H4 (cell line): Measurements from ENCODE around the gene S100A14. TPM values are rescaled to one million over a fixed set of nuclear protein-coding genes. Genes with fewer than 3 reads are reported as not detected.

Source experiments
- DNase-seq: peaks from one replicate; pipeline ENCODE4 v3.0.0-alpha.2; 2015; ENCODE audit warnings: low spot score
- total RNA-seq: library from RNA; depleted of rRNA; stranded (reverse); fragments of >200 nt; shearing (Covaris generic); gene quantifications from 2 replicates; pipeline ENCODE4 v1.2.3, GENCODE V29; 2014

Gene S100A14
- total RNA-seq, 1 experiment from 2014 or later: not detected

DNA sequence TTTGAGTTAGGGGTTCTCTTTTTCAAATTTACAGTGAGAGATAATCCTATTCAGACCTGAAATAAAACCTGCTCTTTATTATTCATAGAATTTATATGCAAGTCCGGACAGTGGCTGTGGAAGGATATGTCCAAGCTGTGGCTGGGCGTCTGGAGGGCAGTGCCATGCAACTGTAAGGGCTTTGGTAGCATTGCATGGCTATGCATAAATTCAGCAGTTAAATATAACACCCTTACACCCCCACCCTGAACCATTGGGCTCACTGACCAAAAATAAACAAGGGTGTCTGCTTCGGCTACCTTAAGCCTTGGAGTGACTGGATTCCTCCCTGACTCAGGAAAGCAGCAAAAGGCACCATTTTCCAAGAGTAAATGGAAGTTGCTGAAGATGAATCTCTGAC is 23.2 kb upstream of the S100A14 start:
- DNase-seq: no peak

GRCh38 chr1:153638261-153638660 is 22.1 kb upstream of the S100A14 start:
- no peak for DNase-seq

GRCh38 chr1:153636312-153636711 is 20.2 kb upstream of the S100A14 start:
- DNase-seq: no peak

DNA sequence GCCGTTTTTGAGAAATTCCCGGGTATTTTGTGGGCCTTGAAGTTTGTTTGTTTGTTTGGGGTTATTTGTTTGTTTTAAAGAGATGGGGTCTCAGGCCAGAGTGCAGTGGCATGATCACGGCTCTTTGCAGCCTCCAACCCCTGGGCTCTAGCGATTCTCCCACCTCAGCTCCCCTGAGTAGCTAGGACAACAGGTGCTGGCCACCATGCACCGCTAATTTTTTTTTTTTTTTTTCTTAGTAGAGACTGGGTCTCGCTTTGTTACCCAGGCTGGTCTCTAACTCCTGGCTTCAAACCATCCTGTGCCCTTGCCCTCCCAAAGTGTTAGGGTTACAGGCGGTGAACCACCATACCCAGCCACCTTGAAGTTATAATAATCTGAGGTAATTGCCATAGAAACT is 19.7 kb upstream of the S100A14 start:
- no peak for DNase-seq

DNA sequence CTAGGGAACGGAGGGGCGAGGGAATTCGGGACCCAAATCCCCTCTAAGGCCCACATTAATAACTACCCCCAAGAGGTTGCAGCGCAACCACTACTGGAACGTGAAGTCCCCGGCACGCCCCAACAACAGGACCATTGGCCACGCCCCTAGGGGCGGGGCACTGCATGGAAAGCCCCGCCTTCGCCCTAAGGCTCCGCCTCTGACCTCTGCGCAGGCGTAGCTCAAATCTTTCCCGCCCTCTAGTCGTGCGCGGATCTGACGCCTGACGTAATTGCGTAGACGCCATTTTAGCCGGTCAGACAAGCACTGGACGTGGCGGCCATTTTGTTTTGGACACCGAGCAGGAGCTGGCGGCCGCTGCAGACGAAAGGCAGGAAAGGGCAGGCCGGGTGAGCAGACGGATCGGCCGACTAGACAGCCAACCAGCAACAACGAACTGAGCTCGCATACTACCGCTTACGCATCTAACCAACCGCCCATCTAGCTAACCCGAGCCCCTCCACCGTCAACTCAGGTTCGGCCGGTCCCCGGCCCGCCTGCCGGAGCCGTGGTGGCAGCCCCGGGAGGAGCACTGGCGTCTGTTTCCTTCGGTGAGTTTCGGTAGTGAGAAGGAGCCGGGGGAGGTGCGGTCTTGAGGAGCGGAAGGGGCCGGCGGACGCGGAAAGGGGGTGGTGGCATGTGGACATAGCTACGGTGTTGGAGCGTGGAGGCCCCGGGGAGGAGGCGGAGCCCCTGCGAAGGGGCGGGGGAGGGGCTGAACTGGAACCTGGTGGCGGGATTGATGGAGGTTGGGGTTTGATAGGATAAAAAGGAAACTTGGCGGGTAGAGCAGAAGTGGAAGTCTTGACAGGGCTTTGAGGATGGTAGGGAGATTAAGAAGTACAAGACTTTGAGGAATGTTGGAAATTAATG is 17.9 kb upstream of the S100A14 start, which contains the start of gene CHTOP:
TSS of gene CHTOP (plus strand) at position 313 of the 912 bp plus-strand sequence. CDS start 2,523 bp downstream, outside the sequence.
- peak; percentile 98 for DNase-seq

GRCh38 chr1:153633161-153633753 is 17.1 kb upstream of the S100A14 start:
- no peak for DNase-seq

- DNase-seq: no peak
These were observed 15.2 kb upstream of the S100A14 start for GRCh38 chr1:153631047-153632022.

DNA sequence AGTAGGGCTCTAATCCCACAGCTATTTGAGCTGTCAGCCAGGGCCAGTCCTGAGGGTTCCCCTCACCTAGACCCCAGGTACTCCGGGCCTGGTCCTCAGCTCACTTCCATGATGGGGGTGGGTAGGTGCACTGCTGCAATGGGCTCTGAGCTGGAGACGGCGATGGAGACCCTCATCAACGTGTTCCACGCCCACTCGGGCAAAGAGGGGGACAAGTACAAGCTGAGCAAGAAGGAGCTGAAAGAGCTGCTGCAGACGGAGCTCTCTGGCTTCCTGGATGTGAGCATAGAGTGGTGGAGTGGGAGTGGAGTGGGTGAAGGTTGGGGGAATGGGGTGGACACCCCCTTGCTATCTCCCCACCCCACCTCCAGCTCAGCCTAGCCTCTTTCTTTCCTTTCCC is 14.3 kb upstream of the S100A14 start:
- no peak for DNase-seq

DNA sequence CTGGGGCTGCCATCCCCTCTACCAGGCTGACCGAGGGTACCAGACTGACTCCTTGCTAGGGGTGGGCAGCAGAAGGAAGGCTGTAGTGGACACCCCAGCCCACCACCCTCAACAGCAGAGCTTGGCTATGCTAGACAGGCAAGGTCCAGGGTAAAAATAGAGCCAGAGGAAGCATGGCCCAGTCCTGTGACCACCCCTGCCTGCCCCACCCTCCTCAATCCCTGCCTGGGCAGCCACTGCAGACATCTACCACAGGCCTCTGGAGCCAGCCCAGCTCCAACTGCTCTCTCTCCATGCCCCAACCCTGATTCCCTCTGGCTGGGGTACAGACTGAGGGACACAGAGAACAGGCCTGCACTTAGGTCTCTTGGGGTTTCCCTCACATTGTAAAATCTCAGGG is 13.8 kb upstream of the S100A14 start:
- DNase-seq: no peak

GRCh38 chr1:153629343-153629665 is 13.2 kb upstream of the S100A14 start:
- DNase-seq: no peak

DNA sequence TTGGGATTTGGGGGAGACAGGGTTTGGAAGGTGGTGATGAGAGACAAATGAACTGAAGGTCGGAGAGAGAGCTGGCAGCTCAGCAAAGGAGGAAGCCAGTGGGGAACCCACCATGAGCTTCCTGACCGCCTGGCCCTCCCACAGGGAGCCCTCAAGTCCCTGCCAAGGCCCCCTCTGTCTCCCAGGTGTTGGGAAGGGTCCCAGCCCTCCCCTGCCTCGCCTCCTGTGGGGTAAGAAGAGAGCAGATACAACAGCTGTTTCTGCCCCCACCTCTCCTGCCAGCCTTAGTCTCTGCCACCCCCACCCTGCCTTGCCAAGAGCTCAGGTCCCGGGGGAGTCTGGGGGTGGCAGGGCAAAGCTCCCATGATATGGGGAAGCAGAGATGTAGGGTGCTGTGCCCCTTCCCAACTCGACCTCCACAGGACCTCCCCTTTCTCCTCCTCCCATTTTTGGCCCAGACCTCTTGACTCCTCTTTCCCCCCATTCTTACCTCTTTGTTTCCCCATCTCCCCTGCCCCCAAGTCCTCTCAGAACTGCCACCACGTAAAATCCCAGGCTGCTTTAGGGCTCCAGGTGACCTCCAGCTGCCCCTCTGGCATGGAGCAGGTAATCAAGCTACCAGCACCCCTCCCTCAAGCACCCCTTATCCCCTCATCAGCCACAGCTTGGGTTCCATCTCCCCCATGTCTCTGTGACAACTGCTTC is 12.7 kb upstream of the S100A14 start:
- no peak for DNase-seq

DNA sequence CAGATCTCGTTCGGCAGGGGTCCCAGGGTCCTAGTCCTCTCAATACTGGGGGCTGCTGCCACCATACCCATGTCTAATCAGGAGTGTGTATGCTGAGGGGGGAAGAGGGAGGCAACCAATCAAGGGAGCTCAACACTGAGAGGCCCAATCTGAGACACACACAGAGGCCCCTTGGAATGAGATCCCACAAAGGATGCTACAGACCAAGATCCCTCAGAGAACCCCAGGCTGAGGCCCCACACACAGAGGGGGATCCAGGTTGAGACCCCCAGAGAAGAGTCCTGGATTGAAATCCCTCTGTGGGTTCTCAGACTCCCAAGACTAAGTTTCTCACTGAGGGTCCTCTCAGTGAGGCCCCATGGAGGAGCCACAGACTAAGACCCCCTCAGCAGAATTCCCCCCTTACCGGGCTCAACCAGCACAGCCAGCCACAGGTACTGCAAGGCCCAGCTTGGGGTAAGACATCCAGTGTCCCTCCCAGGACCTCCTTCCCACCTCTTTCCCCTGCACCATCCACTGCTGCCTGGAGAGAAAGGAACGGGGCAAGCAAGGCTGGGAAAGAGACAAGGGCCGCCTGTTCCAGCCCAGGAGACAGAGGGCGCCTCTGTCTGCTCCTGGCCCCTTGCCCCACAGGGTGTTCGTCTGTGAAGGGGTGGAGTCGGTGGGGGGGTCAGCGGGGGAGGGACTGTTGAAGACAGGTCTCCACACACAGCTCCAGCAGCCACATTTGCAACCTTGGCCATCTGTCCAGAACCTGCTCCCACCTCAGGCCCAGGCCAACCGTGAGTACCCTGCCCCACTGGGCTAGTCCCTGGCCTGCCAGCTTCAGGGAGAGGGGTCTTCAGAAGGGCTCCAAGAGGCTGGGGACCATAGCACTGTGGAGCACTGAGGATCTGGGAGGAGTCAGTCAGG is 11.8 kb upstream of the S100A14 start, which contains the start of gene S100A1:
TSS of gene S100A1 (plus strand) at position 720 of the 912 bp plus-strand sequence. CDS start 2,088 bp downstream, outside the sequence.
- no peak for DNase-seq

DNA sequence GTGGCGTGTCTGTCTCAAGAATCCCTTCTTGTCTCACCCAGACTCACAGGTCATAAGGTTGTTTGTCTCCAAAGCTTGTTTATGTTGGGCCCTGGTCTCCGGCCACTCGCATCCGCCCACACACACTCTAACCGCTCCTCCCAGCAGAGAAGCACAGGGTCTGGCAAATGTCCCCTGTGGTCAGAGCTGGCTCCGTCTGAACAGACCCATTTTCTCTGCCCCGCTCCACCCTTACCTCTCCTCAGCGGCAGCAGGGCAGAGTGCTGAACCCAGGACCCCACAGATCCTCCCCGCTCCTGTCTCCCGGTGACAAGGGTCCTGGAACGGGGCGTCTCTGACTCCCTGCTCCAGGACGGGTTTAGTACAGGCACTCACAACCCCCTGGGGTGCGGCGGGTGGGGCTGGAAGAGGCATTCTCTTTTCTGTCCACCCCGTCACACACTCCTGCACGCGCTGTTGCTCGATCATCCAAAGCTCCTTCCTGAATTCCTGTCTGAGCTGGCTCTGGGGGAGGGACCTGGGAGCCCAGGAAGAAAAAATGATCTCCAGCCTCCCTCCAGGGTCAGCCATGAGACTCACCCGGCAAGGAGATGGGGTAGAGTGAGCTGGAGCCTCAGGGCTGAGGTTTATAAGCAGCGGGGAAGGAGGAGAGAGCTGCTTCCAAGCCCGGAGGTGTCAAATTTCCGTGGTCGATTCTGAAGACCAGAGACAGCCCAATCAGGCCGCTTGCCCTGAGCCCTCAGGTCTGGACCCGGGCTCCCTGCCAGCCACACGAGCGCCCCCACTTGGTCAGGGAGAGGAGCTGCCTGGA is 11.0 kb upstream of the S100A14 start, which contains the start of gene S100A13:
TSS of gene S100A13 (minus strand) at position 602 of the 811 bp plus-strand sequence. CDS start 1,033 bp downstream, outside the sequence.
- DNase-seq: peak; percentile 94

GRCh38 chr1:153626477-153626903 is 10.4 kb upstream of the S100A14 start:
- DNase-seq: no peak

DNA sequence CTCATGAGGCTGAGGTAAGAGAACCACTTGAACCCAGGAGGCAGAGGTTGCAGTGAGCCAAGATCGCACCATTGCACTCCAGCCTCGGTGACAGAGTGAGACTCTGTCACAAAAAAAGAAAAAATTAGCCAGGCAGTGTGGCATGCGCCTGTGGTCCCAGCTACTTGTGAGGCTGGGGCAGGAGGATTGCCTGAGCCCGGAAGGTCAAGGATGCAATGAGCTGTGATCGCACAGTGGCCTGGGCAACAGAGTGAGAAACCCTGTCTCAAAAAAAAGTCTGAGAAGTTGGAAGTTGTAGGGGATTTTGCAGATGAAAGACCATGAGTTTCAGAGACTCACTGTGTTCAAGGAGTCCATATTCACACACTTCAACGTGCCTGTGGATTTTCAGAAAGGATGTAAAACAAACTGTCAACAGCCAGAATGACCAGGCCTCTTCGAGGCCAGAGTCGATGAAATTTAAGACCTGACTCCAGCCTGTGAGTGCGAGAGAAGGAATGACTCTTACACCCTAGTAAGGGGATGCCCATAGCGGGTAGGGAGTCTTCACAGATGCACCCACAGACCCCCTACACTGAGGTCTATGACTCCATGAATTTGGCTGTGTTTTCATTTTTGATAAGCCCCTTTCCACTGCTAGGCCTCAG is 9.0 kb upstream of the S100A14 start:
- no peak for DNase-seq

- DNase-seq: no peak
These were observed 7.0 kb upstream of the S100A14 start for GRCh38 chr1:153623101-153623500.

DNA sequence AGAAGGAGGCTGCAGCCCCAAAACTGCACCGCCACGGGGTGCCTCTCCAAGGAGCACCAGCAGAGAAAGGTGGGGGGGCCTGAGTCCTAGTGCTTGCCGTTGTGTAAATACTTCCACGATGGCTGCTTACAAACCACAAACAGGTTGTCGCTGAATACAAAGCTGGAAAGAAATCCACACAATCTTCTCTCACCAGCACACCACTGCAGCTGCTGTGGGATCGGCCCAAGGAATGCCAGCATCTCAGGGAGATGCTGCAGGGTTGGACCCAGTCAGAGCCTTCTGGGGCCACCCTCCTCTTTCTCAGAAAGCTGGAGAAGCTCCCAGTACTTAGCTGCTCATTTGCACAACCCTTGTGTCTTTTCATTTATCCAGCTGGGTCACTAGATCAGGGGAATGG is 3.0 kb upstream of the S100A14 start:
- no peak for DNase-seq

DNA sequence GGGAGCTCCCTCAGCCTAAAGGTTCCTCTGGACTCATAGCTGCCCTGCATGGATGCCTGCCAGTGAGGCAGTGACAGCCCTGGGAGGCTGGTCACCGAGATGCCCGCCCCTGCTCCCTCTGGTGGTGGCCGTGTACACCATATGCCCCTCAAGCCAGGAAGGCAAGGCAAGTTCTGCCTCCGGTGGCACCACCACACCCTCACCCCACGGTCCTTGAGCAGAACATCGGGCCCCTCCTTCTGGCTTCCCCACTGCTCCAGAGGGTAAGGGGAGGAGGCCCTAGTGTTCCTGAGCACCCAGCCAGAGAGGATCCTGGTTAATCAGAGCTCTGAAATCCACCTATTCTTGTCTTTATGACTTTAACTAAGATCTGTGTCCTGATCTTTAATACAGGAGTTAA is 1.5 kb upstream of the S100A14 start:
- DNase-seq: no peak

DNA sequence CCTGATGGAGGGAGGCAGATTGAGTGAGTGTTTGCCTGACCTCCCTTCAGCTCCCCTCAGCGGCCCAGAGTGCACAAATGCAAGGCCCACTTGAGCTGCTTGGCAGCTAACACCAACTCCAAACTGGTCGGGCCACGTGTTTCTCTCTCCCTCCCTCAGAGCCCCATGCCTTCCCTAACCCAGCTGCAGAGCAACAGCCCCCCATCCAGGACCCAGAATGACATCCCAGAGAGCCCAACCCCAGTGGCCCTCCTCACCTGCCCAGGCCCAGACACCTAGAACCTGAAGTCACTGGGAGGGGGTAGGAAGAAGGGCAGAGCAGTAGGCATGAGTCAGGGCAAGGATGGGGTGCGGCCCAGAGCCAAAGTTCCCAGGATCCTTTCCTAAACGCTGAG is 789 bp upstream of the S100A14 start:
- no peak for DNase-seq
